ENCODE measurements around the gene ITGB7.
A peak's percentile ranks its signal among the peaks of the same experiment; 100 is the strongest.

Gene ITGB7

GRCh38 chr12:53224897-53225634 is 18.0 kb upstream of the ITGB7 start:
- H3K4me1 Mint-ChIP-seq (ENCODE audit: low read depth): peaks cover 86% of the 10 kb centered on the region
- peak overlapping the region; percentile 36 for H3K27ac Mint-ChIP-seq
- H3K27me3 Mint-ChIP-seq: peaks cover 32% of the 10 kb centered on the region
- no peaks in the 10 kb centered on the region for H3K9me3 Mint-ChIP-seq
- no peaks in the 10 kb centered on the region for H3K36me3 Mint-ChIP-seq (ENCODE audit: low read depth)
- intact Hi-C loops (cut with micrococcal nuclease): no loop called here
- peak overlapping the region; percentile 7 for H3K4me3 Mint-ChIP-seq

DNA sequence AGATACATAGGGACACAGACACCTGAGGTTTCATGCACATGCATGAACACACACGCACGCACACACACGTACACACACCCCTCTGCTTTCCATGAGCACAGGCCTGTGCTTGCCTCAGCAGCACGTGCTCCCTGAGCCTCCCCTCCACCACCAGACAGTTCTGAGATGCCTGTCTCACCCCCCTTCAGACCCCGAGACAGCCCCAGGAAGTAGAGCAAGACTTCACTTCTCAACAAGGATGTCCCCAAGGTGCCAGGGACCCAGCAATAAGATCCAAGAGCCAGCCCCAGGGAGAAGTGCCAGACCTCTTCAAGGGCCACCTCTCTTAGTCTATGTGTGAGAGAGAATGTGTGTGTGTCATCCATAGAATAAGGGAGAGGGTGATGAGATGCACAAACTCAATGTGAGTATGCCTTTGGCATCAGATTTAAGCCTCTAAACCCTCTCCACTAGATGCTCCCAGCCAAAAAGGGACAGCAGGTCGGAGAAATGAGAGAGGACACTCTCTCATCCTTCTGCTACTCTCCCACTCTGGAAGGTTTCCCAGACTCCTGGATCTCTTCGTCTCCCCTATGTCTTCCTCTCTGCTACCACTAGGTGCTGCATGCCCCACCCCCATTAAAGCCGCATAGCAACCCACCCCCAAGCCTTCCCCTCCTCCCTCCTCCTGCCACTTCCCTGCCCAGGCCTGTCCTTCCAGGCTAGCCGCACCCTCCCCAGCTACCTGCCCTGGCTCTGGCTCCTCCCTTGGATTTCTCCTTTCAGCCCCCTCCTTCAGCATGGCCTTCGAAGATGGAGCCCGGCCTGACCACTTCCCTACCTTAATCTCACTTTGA is 17.2 kb upstream of the ITGB7 start:
- no peaks in the 10 kb centered on the region for H3K9me3 Mint-ChIP-seq
- H3K27me3 Mint-ChIP-seq: peaks cover 24% of the 10 kb centered on the region
- peaks cover 84% of the 10 kb centered on the region for H3K4me1 Mint-ChIP-seq (ENCODE audit: low read depth)
- peaks cover 5% of the 10 kb centered on the region for H3K36me3 Mint-ChIP-seq (ENCODE audit: low read depth)
- intact Hi-C loops (cut with micrococcal nuclease): no loop called here
- peak overlapping the region; percentile 36 for H3K27ac Mint-ChIP-seq
- H3K4me3 Mint-ChIP-seq: peak overlapping the region; percentile 7

GRCh38 chr12:53223389-53224060 is 16.5 kb upstream of the ITGB7 start:
- Mint-ChIP-seq H3K9me3 (no peaks in the 10 kb centered on the region), H3K36me3 (ENCODE audit: low read depth) (peaks cover 8% of the 10 kb centered on the region), H3K4me3 (no peak overlapping the region), H3K27me3 (peaks cover 24% of the 10 kb centered on the region), H3K4me1 (ENCODE audit: low read depth) (peaks cover 85% of the 10 kb centered on the region), H3K27ac (peak overlapping the region; percentile 36)
- intact Hi-C loops (cut with micrococcal nuclease): no loop called here

GRCh38 chr12:53222806-53223261 is 15.8 kb upstream of the ITGB7 start:
- intact Hi-C loops (cut with micrococcal nuclease): no loop called here
- peak overlapping the region; percentile 36 for H3K27ac Mint-ChIP-seq
- H3K4me3 Mint-ChIP-seq: no peak overlapping the region
- peaks cover 85% of the 10 kb centered on the region for H3K4me1 Mint-ChIP-seq (ENCODE audit: low read depth)
- peaks cover 8% of the 10 kb centered on the region for H3K36me3 Mint-ChIP-seq (ENCODE audit: low read depth)
- peaks cover 24% of the 10 kb centered on the region for H3K27me3 Mint-ChIP-seq
- no peaks in the 10 kb centered on the region for H3K9me3 Mint-ChIP-seq

DNA sequence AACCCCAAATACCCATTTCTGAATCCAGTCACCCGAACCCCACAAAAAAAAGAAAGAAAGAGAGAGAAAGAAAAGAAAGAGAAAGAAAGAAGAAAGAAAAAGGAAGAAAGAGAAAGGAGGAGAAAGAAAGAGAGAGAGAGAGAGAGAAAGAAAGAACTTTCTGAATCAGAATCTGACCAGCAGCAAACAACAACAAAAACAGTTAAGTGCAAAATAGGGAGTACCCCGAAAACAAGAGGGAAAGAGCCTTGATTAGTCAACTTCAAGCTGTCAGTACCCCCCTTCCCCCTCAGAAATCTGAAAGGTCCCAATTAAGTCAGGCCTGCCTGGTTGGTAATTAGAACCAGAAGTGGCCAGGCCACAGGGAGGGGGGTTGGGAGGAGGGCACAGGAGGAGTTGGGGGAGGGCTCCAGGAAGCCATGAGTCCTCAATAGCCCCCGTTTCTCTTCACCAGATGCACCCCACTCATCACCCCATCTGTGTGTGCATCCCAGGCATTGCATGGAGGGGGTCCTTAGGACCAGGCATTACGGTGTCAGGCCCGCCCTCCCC is 15.2 kb upstream of the ITGB7 start:
- H3K9me3 Mint-ChIP-seq: no peaks in the 10 kb centered on the region
- H3K4me1 Mint-ChIP-seq (ENCODE audit: low read depth): peaks cover 85% of the 10 kb centered on the region
- peaks cover 10% of the 10 kb centered on the region for H3K36me3 Mint-ChIP-seq (ENCODE audit: low read depth)
- H3K4me3 Mint-ChIP-seq: peak overlapping the region; percentile 54
- peaks cover 24% of the 10 kb centered on the region for H3K27me3 Mint-ChIP-seq
- H3K27ac Mint-ChIP-seq: peak overlapping the region; percentile 96
- intact Hi-C loops (cut with micrococcal nuclease): no loop called here

DNA sequence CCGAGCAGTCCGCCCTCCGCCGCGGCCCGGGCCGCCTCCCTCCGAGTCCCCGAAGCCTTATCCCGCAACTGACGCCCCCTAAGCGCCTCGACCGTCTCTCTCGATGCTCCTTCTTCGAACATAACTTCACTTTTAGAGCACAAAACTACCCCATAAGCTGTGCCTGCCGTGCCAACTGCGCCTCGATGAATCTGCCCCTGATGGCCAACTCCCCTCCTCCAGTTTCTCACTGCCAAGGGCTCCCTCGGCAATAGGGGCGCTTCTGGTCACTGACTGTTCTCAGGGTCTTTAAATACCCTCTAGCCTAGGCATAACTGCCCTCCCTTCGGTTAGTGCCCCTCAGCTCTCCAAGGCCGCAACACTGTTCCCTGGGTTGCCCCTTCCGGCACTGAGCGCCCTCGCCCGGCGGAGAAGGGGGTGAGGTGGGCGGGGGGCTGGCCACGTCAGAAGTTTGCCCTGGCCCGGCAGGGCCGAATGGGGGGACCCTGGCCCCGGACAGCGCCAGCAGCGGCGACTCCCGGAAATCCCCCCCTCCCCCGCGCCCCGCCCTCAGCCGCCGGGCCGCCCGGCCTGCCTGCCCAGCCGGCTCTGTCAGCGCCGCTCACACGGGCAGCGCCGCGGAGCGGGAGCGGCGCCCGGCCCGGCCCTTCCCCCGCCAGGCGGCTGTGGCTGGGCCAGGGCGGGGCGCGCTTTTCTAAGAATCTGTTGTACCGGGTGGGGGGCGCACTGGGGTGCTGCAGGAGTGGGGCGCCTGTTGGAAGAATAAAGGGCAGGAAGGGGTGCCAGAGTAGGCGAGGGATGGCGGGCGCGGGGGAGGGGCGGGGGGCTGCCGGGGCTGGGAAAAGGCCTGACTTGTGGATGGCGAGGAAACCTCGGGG is 14.4 kb upstream of the ITGB7 start:
- peaks cover 18% of the 10 kb centered on the region for H3K36me3 Mint-ChIP-seq (ENCODE audit: low read depth)
- peaks cover 88% of the 10 kb centered on the region for H3K4me1 Mint-ChIP-seq (ENCODE audit: low read depth)
- H3K27ac Mint-ChIP-seq: peak overlapping the region; percentile 96
- H3K4me3 Mint-ChIP-seq: peak overlapping the region; percentile 87
- H3K9me3 Mint-ChIP-seq: no peaks in the 10 kb centered on the region
- intact Hi-C loops (cut with micrococcal nuclease): loop anchor here (2.0 kb wide), 3 partner anchors 31 to 77 kb away; partner anchors contain the start of genes ESPL1 and MYG1
- peaks cover 19% of the 10 kb centered on the region for H3K27me3 Mint-ChIP-seq

DNA sequence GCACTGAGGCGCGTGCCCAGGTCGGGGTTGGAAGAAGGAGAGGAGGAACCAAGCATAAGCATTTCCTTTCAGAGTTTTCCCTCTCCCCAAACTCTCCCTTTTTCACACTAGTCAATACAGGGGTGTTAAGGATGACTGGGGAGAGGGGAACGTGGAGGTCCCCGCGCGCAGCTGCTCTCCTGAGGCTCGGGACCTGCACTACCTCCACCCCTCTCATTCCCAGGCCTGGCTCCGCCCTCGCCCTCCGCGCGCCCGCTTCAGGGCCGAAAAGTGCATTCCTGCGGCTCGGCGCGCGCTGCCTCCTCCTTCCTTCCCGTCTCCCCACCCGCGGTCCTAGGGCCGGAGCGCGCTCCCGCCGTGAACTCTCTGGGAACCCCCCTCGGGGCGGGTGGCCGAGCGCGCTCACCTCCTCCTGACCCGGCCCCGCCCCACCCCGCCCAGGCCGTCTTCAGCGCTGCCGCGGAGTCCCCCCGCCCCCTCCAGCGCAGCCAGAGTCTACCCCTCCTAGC is 13.7 kb upstream of the ITGB7 start:
- peaks cover 91% of the 10 kb centered on the region for H3K4me1 Mint-ChIP-seq (ENCODE audit: low read depth)
- H3K27ac Mint-ChIP-seq: peak overlapping the region; percentile 96
- H3K27me3 Mint-ChIP-seq: peaks cover 17% of the 10 kb centered on the region
- H3K9me3 Mint-ChIP-seq: no peaks in the 10 kb centered on the region
- peak overlapping the region; percentile 87 for H3K4me3 Mint-ChIP-seq
- intact Hi-C loops (cut with micrococcal nuclease): loop anchor here (2.0 kb wide), 3 partner anchors 32 to 78 kb away; partner anchors contain the start of genes ESPL1 and MYG1
- peaks cover 24% of the 10 kb centered on the region for H3K36me3 Mint-ChIP-seq (ENCODE audit: low read depth)

- Mint-ChIP-seq H3K4me1 (ENCODE audit: low read depth) (peaks cover 91% of the 10 kb centered on the region), H3K4me3 (peak overlapping the region; percentile 87), H3K36me3 (ENCODE audit: low read depth) (peaks cover 30% of the 10 kb centered on the region), H3K27ac (peak overlapping the region; percentile 96), H3K27me3 (peaks cover 11% of the 10 kb centered on the region), H3K9me3 (no peaks in the 10 kb centered on the region)
- intact Hi-C loops (cut with micrococcal nuclease): loop anchor here (2.0 kb wide), 3 partner anchors 33 to 79 kb away; partner anchors contain the start of genes ESPL1 and MYG1
Observed at GRCh38 chr12:53219956-53220693, 13.1 kb upstream of the ITGB7 start.

GRCh38 chr12:53219292-53219955 is 12.4 kb upstream of the ITGB7 start:
- H3K27ac Mint-ChIP-seq: peak overlapping the region; percentile 96
- H3K27me3 Mint-ChIP-seq: peaks cover 8% of the 10 kb centered on the region
- H3K9me3 Mint-ChIP-seq: no peaks in the 10 kb centered on the region
- peaks cover 37% of the 10 kb centered on the region for H3K36me3 Mint-ChIP-seq (ENCODE audit: low read depth)
- peak overlapping the region; percentile 87 for H3K4me3 Mint-ChIP-seq
- intact Hi-C loops (cut with micrococcal nuclease): no loop called here
- H3K4me1 Mint-ChIP-seq (ENCODE audit: low read depth): peaks cover 91% of the 10 kb centered on the region

DNA sequence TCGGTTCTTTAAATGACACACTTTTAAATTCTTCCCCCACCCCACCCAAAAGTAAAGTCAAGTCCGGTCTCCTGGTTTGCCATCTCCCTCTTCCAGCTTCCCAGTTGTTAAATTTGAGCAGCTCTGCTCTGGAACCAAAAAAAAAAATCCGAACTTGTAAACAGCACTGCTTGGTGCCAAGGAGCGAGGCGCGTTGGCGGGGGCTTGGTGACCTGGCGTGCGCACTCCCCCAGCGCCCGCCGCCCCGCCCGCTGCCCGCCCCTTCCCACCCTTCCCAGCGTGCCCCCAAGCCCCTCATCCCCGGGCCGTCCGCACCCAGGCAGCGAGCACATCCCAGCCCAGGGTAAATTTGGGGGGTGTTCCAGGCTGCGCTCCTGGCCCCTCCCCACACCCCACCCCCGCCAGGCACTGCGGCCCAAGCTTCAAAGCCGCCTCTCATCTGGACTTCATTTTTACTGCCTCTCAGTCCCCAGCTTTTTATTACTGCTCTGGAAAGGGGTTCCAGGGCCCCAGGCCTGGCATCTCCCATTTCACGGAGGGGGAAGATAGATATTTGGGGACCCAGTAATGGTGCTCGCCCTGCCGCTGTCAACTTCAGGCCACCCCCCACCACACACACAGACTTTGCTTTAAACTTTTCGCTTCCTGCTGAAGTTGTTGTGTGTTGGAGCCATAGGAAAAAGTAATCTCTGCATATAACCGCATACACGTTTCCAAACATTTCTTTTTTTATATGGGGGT is 11.7 kb upstream of the ITGB7 start:
- H3K36me3 Mint-ChIP-seq (ENCODE audit: low read depth): peaks cover 44% of the 10 kb centered on the region

GRCh38 chr12:53217931-53218307 is 10.9 kb upstream of the ITGB7 start:
- Mint-ChIP-seq H3K4me3 (peak overlapping the region; percentile 69), H3K36me3 (ENCODE audit: low read depth) (peaks cover 52% of the 10 kb centered on the region), H3K4me1 (ENCODE audit: low read depth) (peaks cover 91% of the 10 kb centered on the region), H3K9me3 (no peaks in the 10 kb centered on the region), H3K27ac (peak overlapping the region; percentile 96), H3K27me3 (peaks cover 3% of the 10 kb centered on the region)
- intact Hi-C loops (cut with micrococcal nuclease): no loop called here

More for the DNA sequence above, 11.7 kb upstream of the ITGB7 start:
- intact Hi-C loops (cut with micrococcal nuclease): no loop called here
- H3K27ac Mint-ChIP-seq: peak overlapping the region; percentile 96
- H3K4me3 Mint-ChIP-seq: peak overlapping the region; percentile 87
- peaks cover 91% of the 10 kb centered on the region for H3K4me1 Mint-ChIP-seq (ENCODE audit: low read depth)
- no peaks in the 10 kb centered on the region for H3K9me3 Mint-ChIP-seq
- H3K27me3 Mint-ChIP-seq: peaks cover 6% of the 10 kb centered on the region

All from dendritic cell treated with granulocyte-macrophage colony-stimulating factor and Interleukin-4, amounts not matched to agents 40 ng/mL and 50 ng/mL, for 4 days (primary cell).